IPS-18a (cell line): ENCODE measurements around the gene DENND1B.

Experiments used
- H3K27ac ChIP-seq: one replicate; pipeline ENCODE4 v1.5.1; 2013; ENCODE audit warnings: low read length
- H3K27me3 ChIP-seq: one replicate; pipeline ENCODE4 v1.6.1; 2013; ENCODE audit warnings: mild to moderate bottlenecking, low read length; ENCODE audit not compliant: control insufficient read depth, insufficient read depth
- H3K36me3 ChIP-seq: one replicate; pipeline ENCODE4 v1.6.1; 2013; ENCODE audit warnings: low read depth, low read length; ENCODE audit not compliant: control insufficient read depth
- H3K4me1 ChIP-seq: one replicate; pipeline ENCODE4 v1.6.1; 2013; ENCODE audit warnings: low read depth, low read length; ENCODE audit not compliant: control insufficient read depth
- H3K4me3 ChIP-seq: one replicate; pipeline ENCODE4 v1.5.1; 2013; ENCODE audit warnings: low read length
- H3K9ac ChIP-seq: one replicate; pipeline ENCODE4 v1.6.1; 2013; ENCODE audit warnings: mild to moderate bottlenecking, low read length, moderate library complexity
- H3K9me3 ChIP-seq: one replicate; pipeline ENCODE4 v1.6.1; 2013; ENCODE audit warnings: low read depth, low read length; ENCODE audit not compliant: control insufficient read depth

DENND1B gene

DNA sequence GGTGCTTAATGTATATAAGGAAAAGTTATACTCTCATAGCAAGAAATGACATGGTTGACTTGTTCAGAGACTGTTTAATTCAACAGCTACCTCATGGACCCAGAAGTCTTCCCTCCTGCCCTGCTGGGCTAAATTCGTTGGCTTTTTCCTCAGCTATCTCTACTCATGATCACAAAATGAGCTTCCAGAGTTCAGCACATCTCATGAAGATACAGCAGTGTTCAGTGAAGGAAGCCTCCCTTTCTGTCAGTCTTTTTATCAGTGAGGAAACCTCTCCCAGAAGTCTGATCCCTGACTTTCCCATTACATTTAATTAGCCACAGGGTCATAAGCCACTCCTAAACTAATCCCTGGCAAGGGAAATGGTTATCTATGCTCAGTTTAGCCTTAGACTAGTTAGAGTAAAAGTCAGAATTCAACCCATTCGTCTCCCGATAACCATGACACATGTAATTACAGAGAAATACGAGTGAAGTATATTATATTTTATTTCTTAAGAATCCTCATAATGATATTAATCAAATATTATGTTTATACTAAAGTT lies 97.5 kb downstream of the DENND1B start:
- H3K9me3 ChIP-seq: no peaks in the 10 kb centered on the region
- no peaks in the 10 kb centered on the region for H3K36me3 ChIP-seq
- no peaks in the 10 kb centered on the region for H3K27me3 ChIP-seq
- H3K27ac ChIP-seq: no peak overlapping the region
- H3K4me3 ChIP-seq: no peak overlapping the region
- H3K9ac ChIP-seq: no peak overlapping the region
- H3K4me1 ChIP-seq: peaks cover 16% of the 10 kb centered on the region

- Histone ChIP-seq H3K9ac (no peak overlapping the region), H3K27ac (no peak overlapping the region), H3K36me3 (no peaks in the 10 kb centered on the region), H3K4me3 (no peak overlapping the region), H3K9me3 (no peaks in the 10 kb centered on the region), H3K27me3 (no peaks in the 10 kb centered on the region), H3K4me1 (peaks cover 13% of the 10 kb centered on the region)
These were observed 98.0 kb downstream of the DENND1B start for GRCh38 chr1:197677313-197677712.

GRCh38 chr1:197675583-197676208 lies 99.6 kb downstream of the DENND1B start:
- no peak overlapping the region for H3K9ac ChIP-seq
- peaks cover 13% of the 10 kb centered on the region for H3K4me1 ChIP-seq
- no peaks in the 10 kb centered on the region for H3K9me3 ChIP-seq
- H3K4me3 ChIP-seq: no peak overlapping the region
- H3K27ac ChIP-seq: no peak overlapping the region
- H3K36me3 ChIP-seq: no peaks in the 10 kb centered on the region
- no peaks in the 10 kb centered on the region for H3K27me3 ChIP-seq

DNA sequence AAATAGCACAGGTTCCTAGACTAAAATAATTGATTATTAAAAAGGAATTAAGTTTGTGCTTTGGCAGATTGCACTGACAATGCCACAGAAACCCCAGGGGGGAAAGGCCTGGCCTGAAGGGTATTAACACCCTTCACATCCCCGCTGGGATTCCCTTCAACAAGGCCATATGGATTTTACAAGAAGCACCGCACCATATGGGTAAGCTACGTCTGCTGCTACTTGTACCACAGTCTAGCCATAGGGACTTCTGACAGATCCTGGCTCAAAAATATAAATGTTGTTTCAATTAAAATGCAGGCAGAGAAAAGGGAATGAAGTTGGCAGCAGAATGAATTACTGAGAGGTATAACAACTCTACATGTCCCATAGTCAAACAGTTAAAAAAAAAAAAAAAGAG lies 101.0 kb downstream of the DENND1B start:
- H3K27me3 ChIP-seq: no peaks in the 10 kb centered on the region
- no peaks in the 10 kb centered on the region for H3K9me3 ChIP-seq
- H3K4me1 ChIP-seq: peaks cover 13% of the 10 kb centered on the region
- H3K9ac ChIP-seq: no peak overlapping the region
- no peak overlapping the region for H3K4me3 ChIP-seq
- no peak overlapping the region for H3K27ac ChIP-seq
- H3K36me3 ChIP-seq: no peaks in the 10 kb centered on the region

- no peaks in the 10 kb centered on the region for H3K36me3 ChIP-seq
- no peak overlapping the region for H3K4me3 ChIP-seq
- no peaks in the 10 kb centered on the region for H3K9me3 ChIP-seq
- H3K9ac ChIP-seq: no peak overlapping the region
- peaks cover 13% of the 10 kb centered on the region for H3K4me1 ChIP-seq
- no peak overlapping the region for H3K27ac ChIP-seq
- no peaks in the 10 kb centered on the region for H3K27me3 ChIP-seq
These were observed 102.0 kb downstream of the DENND1B start for GRCh38 chr1:197673292-197673691.

DNA sequence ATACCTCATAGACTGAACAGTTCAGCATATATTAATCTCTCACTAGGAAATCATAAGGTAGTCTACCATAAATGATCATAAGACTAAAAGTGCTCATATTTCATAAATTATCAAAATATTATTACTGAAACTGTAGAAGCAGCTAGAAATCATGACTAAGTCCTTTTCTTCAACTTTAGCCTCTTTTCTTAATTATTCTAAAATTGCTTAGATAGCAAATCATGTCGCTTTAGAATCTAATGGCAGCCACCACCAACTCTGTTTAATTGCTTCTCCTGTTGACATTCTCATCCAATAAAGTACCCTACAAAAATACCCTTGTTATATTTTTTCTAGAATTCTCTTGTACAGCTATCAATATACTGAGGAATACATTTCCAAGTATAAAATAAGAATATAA lies 102.9 kb downstream of the DENND1B start:
- H3K36me3 ChIP-seq: no peaks in the 10 kb centered on the region
- H3K4me3 ChIP-seq: no peak overlapping the region
- no peaks in the 10 kb centered on the region for H3K9me3 ChIP-seq
- no peaks in the 10 kb centered on the region for H3K27me3 ChIP-seq
- H3K4me1 ChIP-seq: peaks cover 13% of the 10 kb centered on the region
- H3K9ac ChIP-seq: no peak overlapping the region
- H3K27ac ChIP-seq: no peak overlapping the region

- Histone ChIP-seq H3K9ac (no peak overlapping the region), H3K36me3 (no peaks in the 10 kb centered on the region), H3K4me3 (no peak overlapping the region), H3K27ac (no peak overlapping the region), H3K9me3 (no peaks in the 10 kb centered on the region), H3K4me1 (peaks cover 13% of the 10 kb centered on the region), H3K27me3 (no peaks in the 10 kb centered on the region)
These were observed 103.4 kb downstream of the DENND1B start for GRCh38 chr1:197671920-197672319.

GRCh38 chr1:197671140-197671539 lies 104.1 kb downstream of the DENND1B start:
- H3K36me3 ChIP-seq: no peaks in the 10 kb centered on the region
- H3K27ac ChIP-seq: no peak overlapping the region

GRCh38 chr1:197666769-197667285 lies 108.5 kb downstream of the DENND1B start:
- H3K27ac ChIP-seq: no peak overlapping the region
- H3K36me3 ChIP-seq: no peaks in the 10 kb centered on the region
- H3K4me1 ChIP-seq: no peaks in the 10 kb centered on the region
- no peak overlapping the region for H3K4me3 ChIP-seq
- no peak overlapping the region for H3K9ac ChIP-seq
- H3K27me3 ChIP-seq: no peaks in the 10 kb centered on the region
- no peaks in the 10 kb centered on the region for H3K9me3 ChIP-seq

More at GRCh38 chr1:197671140-197671539, 104.1 kb downstream of the DENND1B start:
- Histone ChIP-seq H3K9me3 (no peaks in the 10 kb centered on the region), H3K4me1 (peaks cover 13% of the 10 kb centered on the region), H3K9ac (no peak overlapping the region), H3K4me3 (no peak overlapping the region), H3K27me3 (no peaks in the 10 kb centered on the region)

DNA sequence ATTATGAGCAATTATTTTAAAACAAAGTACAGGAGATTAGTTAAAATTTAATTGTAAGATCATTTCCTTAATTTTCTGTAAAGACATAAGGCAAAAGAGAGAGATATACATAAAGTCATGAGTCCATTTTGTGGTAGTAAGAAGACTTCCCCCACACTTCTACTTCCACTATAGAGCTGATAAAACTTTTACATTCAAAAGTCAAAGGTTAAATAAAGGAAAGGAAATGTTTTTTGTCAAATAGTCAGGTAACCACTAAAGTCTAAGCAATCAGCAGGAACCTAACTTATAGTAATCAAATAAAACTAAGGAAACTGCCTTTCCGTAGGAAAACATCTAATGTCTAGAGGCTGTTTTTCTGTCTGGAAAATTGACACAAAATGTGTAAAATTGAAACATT lies 110.9 kb downstream of the DENND1B start:
- H3K9ac ChIP-seq: no peak overlapping the region
- no peaks in the 10 kb centered on the region for H3K4me1 ChIP-seq
- no peaks in the 10 kb centered on the region for H3K36me3 ChIP-seq
- H3K9me3 ChIP-seq: no peaks in the 10 kb centered on the region
- no peaks in the 10 kb centered on the region for H3K27me3 ChIP-seq
- no peak overlapping the region for H3K4me3 ChIP-seq
- H3K27ac ChIP-seq: no peak overlapping the region

DNA sequence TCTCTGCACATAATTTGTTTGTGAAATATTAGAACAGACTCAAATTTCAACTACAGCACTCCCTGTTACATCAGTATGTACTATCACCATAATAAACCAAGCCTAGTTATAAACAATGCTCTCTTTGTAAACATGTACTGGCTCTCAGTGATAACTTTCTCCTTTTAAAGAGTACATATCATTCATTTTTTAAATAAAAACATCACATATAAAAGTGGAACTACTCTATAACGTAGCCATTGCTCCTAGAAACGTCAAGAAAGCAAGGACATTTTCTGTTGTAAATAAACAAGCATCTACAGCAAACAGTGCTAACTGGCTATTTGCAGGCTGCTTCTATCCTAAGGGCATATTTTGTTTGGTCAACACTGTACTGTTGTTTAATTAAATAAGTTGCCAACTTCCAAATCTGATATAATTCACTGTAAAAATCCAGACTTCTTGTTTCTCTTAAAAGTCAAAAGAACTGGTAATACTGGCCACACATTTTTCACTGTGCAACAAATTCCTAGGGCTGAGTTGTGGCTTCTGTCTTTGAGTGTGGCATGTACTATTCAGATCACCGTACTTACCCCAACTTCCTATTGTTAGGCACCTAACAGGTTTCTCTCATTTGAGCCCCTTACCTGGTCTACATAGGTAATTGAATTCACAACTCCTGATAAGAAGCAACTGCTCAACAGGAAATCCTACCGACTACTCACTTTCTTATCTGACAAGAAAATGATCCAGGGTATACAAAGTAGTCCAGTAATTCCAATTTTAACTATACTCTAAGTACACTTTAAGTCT lies 111.9 kb downstream of the DENND1B start:
- no peak overlapping the region for H3K4me3 ChIP-seq
- no peaks in the 10 kb centered on the region for H3K4me1 ChIP-seq
- no peaks in the 10 kb centered on the region for H3K27me3 ChIP-seq
- no peak overlapping the region for H3K27ac ChIP-seq
- no peak overlapping the region for H3K9ac ChIP-seq
- no peaks in the 10 kb centered on the region for H3K9me3 ChIP-seq
- no peaks in the 10 kb centered on the region for H3K36me3 ChIP-seq
